Measurements from ENCODE around the gene HOXC6. TPM values are rescaled to one million over a fixed set of nuclear protein-coding genes. Genes with fewer than 3 reads are reported as not detected.

Gene HOXC6
- total and polyA plus RNA-seq, 2 experiments from 2014 or later: not detected

DNA sequence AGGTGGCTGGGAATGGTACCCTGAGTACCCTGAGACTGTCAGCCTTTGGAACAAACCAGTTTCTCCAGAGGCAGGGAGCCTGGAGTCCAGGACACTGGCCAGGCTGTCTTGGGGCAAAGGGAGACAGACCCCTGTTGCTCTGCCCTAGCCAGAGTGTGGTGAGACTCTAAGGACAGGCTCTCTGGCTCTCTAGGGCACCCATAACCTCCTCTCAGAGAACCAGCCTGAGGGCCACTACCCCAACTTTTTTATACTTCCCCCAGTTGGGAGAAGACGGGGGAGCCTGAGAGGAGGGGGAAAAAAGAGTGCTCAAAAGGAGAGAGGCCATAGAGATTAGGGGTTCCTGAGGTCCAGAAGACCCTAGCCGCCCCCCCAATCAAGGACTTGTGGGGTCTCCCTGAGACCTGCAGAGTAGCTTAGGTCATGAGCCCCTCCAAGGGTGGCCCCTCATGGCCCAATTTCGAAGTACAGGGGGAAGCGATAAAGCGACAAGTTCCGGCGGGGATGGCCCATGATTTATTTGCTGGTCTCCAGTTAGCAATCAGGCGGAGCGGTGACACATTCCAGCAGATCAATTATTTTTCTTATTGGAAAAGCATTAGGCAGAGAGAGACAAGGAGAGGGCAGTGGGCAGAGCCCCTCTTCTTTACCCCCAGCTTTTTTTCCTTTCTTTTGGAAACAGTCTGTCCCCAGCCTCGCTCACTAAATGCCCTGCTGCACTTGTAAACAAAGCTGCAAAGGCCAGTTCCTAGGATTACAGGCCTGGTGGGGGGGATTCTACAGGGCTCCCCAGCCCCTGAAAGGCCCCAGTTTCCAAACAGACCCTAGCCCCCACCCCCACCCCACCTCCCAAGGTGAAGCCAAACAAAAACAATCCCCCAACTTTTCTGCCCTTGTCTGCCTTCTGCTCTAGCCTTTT lies 17.9 kb upstream of the HOXC6 start:
- peaks cover 43% of the 10 kb centered on the region for H3K4me1 ChIP-seq (ENCODE audit: insufficient read depth)
- no peak overlapping the region for H3K4me3 ChIP-seq
- Mint-ChIP-seq H3K4me3 (no peak overlapping the region; the same call in 2 of the 3 replicates), H3K4me1 (peaks cover 33% of the 10 kb centered on the region), H3K27me3 (ENCODE audit: insufficient read depth, low read depth, poor library complexity) (peaks cover 99% of the 10 kb centered on the region), H3K36me3 (ENCODE audit: low read depth) (no peaks in the 10 kb centered on the region), H3K9me3 (no peaks in the 10 kb centered on the region; the same call in 2 of the 3 replicates), H3K27ac (no peak overlapping the region)
- peaks cover 100% of the 10 kb centered on the region for H3K27me3 ChIP-seq (ENCODE audit: insufficient read depth)
- peaks cover 24% of the 10 kb centered on the region for H4K20me1 ChIP-seq (replicated peaks; ENCODE audit: insufficient read depth)
- peaks cover 37% of the 10 kb centered on the region for H3F3A ChIP-seq (replicated peaks; ENCODE audit: low read depth)
- H3K4me2 ChIP-seq: 0 out of 2 replicates have a peak overlapping the region, but pooled peaks have one; percentile 32
- H3K79me2 ChIP-seq (replicated peaks; ENCODE audit: insufficient read depth): no peaks in the 10 kb centered on the region
- TF ChIP-seq CREB1 (CRISPR knock-in tag; IDR thresholded peaks at IDR 0.05; ENCODE audit: low read depth) (no peak), EZH2 (IDR thresholded peaks at IDR 0.05; ENCODE audit: low read depth, unreplicated experiment) (peak; percentile 63)
- no peak overlapping the region for H3K27ac ChIP-seq (ENCODE audit: low read depth)
- no peak overlapping the region for H2AFZ ChIP-seq
- ATAC-seq (no peak; the same call in 2 of the 3 replicates), DNase-seq (ENCODE audit: low spot score) (no peak)
- H3K9me2 ChIP-seq (ENCODE audit: insufficient read depth): no peaks in the 10 kb centered on the region
- H3K36me3 ChIP-seq (ENCODE audit: insufficient read depth): no peaks in the 10 kb centered on the region

DNA sequence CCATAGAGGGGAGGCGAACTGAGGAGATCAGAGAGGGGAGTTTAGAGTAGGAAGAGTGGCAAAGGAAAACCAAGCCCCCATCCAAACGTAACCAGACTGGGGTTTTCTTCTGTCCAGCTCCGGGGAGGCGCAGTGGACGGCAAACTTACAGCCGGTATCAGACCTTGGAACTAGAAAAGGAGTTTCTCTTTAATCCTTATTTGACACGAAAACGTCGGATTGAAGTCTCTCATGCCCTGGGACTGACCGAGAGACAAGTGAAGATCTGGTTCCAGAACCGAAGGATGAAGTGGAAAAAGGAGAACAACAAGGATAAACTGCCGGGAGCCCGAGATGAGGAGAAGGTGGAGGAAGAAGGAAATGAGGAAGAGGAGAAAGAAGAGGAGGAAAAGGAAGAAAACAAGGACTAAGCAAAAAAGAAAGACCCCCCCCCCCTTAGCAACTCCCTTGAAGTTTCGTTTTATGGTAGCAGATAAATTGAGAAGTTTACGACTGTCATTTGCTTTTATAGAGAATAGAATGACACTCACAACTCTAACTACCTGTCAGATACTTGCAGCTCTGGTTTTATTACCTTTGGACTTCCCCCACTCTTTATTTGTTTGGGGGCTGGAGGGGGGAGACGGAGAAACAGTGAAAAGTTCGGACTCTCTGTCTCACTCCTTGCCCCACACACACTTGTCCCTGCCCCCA lies 17.1 kb upstream of the HOXC6 start:
- Histone ChIP-seq H3K4me3 (no peak overlapping the region), H2AFZ (no peak overlapping the region), H3F3A (replicated peaks; ENCODE audit: low read depth) (peaks cover 38% of the 10 kb centered on the region), H3K4me1 (ENCODE audit: insufficient read depth) (peaks cover 44% of the 10 kb centered on the region), H3K4me2 (0 out of 2 replicates have a peak overlapping the region, but pooled peaks have one; percentile 7), H3K79me2 (replicated peaks; ENCODE audit: insufficient read depth) (no peaks in the 10 kb centered on the region), H3K36me3 (ENCODE audit: insufficient read depth) (no peaks in the 10 kb centered on the region), H4K20me1 (replicated peaks; ENCODE audit: insufficient read depth) (peaks cover 25% of the 10 kb centered on the region), H3K27me3 (ENCODE audit: insufficient read depth) (peaks cover 100% of the 10 kb centered on the region), H3K27ac (ENCODE audit: low read depth) (no peak overlapping the region), H3K9me2 (ENCODE audit: insufficient read depth) (no peaks in the 10 kb centered on the region)
- ATAC-seq: no peak
- TF ChIP-seq ZNF331 (CRISPR knock-in tag; IDR thresholded peaks at IDR 0.05; ENCODE audit: low read depth) (no peak), EZH2 (IDR thresholded peaks at IDR 0.05; ENCODE audit: low read depth, unreplicated experiment) (peak; percentile 95), EZH2phosphoT487 (IDR thresholded peaks at IDR 0.05; ENCODE audit: unreplicated experiment) (peak; percentile 13), JUNB (IDR thresholded peaks at IDR 0.05; ENCODE audit: unreplicated experiment) (no peak)
- Mint-ChIP-seq H3K4me3 (no peak overlapping the region; the same call in 2 of the 3 replicates), H3K27me3 (ENCODE audit: insufficient read depth, low read depth, poor library complexity) (peaks cover 99% of the 10 kb centered on the region), H3K27ac (no peak overlapping the region), H3K9me3 (no peaks in the 10 kb centered on the region; the same call in 2 of the 3 replicates), H3K4me1 (peaks cover 29% of the 10 kb centered on the region), H3K36me3 (ENCODE audit: low read depth) (no peaks in the 10 kb centered on the region)
- DNase-seq (ENCODE audit: low spot score): no peak

DNA sequence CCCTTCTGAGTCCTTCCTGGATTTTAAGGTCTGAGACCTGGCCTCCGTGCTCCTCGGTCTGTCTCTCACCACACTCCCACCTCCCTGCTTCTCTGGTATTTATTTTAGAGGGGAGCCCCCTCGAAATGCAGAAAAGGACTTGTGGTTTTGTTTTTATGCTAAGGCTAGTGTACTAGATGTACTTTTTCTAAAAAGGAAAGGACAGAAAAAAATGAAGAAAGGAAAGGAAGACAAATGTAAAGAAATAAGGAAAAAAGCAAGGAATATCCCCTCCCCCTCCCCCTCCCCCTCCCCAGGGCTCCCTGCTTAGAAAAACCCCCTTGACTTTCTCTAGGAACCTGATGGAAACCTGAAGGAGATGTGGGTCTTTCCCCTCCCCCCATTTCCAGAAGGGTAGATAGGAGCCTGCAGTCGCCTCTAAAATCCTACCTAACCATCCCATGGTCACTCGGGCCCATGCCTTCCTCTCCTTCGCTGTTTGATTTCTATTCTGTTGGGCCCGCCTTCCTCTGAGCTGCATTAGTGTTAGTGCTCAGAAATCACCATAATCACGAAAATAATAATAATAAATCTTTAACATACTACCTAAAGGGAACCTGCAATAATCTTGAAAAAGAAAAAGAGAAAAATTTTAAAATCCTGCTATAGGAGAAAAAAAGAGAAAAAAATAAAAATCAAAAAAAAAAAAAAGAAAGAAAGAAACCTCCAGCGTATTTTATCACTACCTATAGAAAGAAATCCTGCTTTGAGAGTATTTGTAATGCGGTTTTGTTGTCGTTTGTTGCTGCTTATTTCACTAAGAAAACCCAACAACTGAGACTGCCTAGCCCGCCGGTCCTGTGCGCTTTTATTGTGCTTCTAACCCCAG lies 16.3 kb upstream of the HOXC6 start:
- no peaks in the 10 kb centered on the region for H3K36me3 Mint-ChIP-seq (ENCODE audit: low read depth)

More for the DNA sequence above, 16.3 kb upstream of the HOXC6 start:
- Mint-ChIP-seq H3K27ac (no peak overlapping the region), H3K4me1 (peaks cover 26% of the 10 kb centered on the region), H3K4me3 (no peak overlapping the region), H3K9me3 (no peaks in the 10 kb centered on the region; the same call in 2 of the 3 replicates), H3K27me3 (ENCODE audit: insufficient read depth, low read depth, poor library complexity) (peaks cover 99% of the 10 kb centered on the region)
- Histone ChIP-seq H3K4me2 (peak overlapping the region; percentile 7; the same call in 1 of the 2 replicates), H3K27me3 (ENCODE audit: insufficient read depth) (peaks cover 100% of the 10 kb centered on the region), H3K9me2 (ENCODE audit: insufficient read depth) (no peaks in the 10 kb centered on the region), H3F3A (replicated peaks; ENCODE audit: low read depth) (peaks cover 38% of the 10 kb centered on the region), H3K79me2 (replicated peaks; ENCODE audit: insufficient read depth) (no peaks in the 10 kb centered on the region), H4K20me1 (replicated peaks; ENCODE audit: insufficient read depth) (peaks cover 25% of the 10 kb centered on the region), H3K4me3 (no peak overlapping the region), H3K4me1 (ENCODE audit: insufficient read depth) (peaks cover 43% of the 10 kb centered on the region), H3K27ac (ENCODE audit: low read depth) (no peak overlapping the region), H3K36me3 (ENCODE audit: insufficient read depth) (no peaks in the 10 kb centered on the region), H2AFZ (no peak overlapping the region)
- TF ChIP-seq ZNF331 (CRISPR knock-in tag; IDR thresholded peaks at IDR 0.05; ENCODE audit: low read depth): no peak
- TF ChIP-seq, protein P1, sequence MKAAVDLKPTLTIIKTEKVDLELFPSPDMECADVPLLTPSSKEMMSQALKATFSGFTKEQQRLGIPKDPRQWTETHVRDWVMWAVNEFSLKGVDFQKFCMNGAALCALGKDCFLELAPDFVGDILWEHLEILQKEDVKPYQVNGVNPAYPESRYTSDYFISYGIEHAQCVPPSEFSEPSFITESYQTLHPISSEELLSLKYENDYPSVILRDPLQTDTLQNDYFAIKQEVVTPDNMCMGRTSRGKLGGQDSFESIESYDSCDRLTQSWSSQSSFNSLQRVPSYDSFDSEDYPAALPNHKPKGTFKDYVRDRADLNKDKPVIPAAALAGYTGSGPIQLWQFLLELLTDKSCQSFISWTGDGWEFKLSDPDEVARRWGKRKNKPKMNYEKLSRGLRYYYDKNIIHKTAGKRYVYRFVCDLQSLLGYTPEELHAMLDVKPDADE (IDR thresholded peaks at IDR 0.05): no peak
- TF ChIP-seq, protein P2, sequence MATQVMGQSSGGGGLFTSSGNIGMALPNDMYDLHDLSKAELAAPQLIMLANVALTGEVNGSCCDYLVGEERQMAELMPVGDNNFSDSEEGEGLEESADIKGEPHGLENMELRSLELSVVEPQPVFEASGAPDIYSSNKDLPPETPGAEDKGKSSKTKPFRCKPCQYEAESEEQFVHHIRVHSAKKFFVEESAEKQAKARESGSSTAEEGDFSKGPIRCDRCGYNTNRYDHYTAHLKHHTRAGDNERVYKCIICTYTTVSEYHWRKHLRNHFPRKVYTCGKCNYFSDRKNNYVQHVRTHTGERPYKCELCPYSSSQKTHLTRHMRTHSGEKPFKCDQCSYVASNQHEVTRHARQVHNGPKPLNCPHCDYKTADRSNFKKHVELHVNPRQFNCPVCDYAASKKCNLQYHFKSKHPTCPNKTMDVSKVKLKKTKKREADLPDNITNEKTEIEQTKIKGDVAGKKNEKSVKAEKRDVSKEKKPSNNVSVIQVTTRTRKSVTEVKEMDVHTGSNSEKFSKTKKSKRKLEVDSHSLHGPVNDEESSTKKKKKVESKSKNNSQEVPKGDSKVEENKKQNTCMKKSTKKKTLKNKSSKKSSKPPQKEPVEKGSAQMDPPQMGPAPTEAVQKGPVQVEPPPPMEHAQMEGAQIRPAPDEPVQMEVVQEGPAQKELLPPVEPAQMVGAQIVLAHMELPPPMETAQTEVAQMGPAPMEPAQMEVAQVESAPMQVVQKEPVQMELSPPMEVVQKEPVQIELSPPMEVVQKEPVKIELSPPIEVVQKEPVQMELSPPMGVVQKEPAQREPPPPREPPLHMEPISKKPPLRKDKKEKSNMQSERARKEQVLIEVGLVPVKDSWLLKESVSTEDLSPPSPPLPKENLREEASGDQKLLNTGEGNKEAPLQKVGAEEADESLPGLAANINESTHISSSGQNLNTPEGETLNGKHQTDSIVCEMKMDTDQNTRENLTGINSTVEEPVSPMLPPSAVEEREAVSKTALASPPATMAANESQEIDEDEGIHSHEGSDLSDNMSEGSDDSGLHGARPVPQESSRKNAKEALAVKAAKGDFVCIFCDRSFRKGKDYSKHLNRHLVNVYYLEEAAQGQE (IDR thresholded peaks at IDR 0.05; ENCODE audit: unreplicated experiment): no peak
- TF ChIP-seq STAT1 (IDR thresholded peaks at IDR 0.05; ENCODE audit: unreplicated experiment): no peak
- no peak for TF ChIP-seq POLR2AphosphoS5 (IDR thresholded peaks at IDR 0.05; ENCODE audit: low read depth)
- peak; percentile 60 for TF ChIP-seq EZH2 (IDR thresholded peaks at IDR 0.05; ENCODE audit: low read depth, unreplicated experiment)
- TF ChIP-seq EZH2phosphoT487 (IDR thresholded peaks at IDR 0.05; ENCODE audit: unreplicated experiment): peak; percentile 6
- DNase-seq (ENCODE audit: low spot score): peak; percentile 75
- no peak for ATAC-seq

Data from GM23338 (cell line).